Hematopoietic multipotent progenitor cell treated with erythropoietin and hydrocortisone succinate and interleukin-3 and kit ligand, for 15 days (in vitro differentiated cells): ENCODE data around the gene CCDC28B.

Experiments used
- DNase-seq: peaks from one replicate; pipeline ENCODE4 v3.0.0-alpha.2; 2015; ENCODE audit warnings: low spot score

CCDC28B gene

DNA sequence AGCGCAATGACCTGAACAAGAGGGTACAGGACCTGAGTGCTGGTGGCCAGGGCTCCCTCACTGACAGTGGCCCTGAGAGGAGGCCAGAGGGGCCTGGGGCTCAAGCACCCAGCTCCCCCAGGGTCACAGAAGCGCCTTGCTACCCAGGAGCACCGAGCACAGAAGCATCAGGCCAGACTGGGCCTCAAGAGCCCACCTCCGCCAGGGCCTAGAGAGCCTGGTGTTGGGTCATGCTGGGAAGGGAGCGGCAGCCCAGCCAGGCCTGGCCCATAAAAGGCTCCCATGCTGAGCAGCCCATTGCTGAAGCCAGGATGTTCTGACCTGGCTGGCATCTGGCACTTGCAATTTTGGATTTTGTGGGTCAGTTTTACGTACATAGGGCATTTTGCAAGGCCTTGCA lies 5.4 kb upstream of the CCDC28B start:
- no peak for DNase-seq

DNA sequence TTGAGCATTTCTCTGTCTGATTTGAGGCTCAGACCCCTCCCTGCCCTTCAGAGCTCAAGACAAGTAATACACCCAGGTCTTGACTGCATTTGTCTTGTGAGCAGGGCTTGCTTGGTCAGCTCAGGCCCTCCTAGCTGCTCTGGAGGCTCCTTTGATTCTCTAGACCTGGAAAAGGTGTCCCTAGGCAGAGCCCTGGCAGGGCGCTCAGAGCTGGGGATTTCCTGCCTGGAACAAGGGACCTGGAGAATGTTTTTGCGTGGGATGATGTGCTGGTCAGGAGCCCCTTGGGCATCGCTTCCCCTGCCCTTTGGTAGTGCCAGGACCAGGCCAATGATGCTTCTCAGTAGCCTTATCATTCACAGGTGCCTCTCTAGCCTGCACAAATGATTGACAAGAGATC lies 4.9 kb upstream of the CCDC28B start:
- DNase-seq = no peak

DNA sequence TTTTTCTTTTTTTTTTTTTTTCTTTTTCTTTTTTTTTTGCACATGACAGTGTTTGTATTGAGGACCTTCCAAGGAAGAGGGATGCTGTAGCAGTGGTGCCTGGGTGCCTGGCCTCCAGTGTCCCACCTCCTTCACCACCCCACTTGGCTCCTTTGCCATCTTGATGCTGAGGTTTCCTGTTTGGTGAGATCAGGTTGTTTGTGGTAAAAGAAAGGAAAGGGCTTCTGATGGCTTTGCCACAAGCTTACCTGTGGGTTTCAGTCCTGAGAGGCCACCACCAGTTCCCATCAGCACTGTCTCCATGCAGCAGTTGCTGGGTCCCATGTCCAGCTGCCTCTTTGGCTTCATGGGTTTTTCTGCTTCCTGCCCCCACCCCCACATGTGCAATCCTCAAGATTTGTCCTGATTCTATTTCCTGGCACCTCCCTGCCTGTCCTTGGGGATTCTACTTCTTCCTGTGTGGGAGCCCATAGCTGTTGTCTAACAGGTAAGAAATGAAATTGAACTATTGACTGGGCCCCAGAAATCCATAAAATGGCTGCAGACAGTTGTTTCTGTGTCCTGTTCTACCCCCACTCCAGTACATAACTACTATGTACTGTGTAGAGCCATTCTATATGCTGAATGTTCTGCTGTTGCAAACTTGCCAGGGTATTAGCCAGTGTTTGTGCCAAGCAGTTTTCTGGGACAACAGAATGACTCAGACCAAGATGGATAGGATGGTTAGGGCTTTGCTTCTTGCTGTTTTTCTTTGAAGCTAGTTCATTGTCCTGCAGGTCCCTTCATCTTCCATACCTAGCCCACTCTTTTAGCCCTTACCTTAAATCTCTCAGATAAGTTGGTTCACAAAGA lies 4.2 kb upstream of the CCDC28B start:
- DNase-seq = no peak

DNA sequence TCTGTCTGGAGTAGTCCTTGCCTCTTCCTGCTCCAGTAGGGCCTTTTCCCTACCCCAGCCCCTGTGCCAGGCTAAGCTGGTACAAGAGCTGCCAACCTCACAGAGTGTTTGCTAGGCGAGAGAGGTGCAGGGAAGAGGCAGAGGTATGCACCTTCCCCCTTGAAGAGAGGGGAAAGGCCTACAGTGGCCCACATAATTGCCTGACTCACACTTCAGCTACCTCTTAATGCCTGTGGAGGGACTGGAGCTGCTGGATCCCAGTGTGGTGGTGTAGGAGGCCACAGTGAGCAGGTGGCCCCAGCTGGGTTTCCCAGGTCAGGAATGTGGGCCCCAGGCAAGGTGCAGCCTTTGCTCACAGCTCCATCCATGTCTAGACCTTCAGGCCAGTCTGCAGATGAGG lies 3.3 kb upstream of the CCDC28B start:
- no peak for DNase-seq

DNA sequence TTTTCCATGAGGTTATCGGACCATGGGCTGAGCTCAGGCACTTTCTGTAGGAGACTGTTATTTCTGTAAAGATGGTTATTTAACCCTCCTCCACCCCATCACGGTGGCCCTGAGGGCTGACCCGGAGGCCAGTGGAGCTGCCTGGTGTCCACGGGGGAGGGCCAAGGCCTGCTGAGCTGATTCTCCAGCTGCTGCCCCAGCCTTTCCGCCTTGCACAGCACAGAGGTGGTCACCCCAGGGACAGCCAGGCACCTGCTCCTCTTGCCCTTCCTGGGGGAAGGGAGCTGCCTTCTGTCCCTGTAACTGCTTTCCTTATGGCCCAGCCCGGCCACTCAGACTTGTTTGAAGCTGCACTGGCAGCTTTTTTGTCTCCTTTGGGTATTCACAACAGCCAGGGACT lies 2.6 kb upstream of the CCDC28B start:
- no peak for DNase-seq

DNA sequence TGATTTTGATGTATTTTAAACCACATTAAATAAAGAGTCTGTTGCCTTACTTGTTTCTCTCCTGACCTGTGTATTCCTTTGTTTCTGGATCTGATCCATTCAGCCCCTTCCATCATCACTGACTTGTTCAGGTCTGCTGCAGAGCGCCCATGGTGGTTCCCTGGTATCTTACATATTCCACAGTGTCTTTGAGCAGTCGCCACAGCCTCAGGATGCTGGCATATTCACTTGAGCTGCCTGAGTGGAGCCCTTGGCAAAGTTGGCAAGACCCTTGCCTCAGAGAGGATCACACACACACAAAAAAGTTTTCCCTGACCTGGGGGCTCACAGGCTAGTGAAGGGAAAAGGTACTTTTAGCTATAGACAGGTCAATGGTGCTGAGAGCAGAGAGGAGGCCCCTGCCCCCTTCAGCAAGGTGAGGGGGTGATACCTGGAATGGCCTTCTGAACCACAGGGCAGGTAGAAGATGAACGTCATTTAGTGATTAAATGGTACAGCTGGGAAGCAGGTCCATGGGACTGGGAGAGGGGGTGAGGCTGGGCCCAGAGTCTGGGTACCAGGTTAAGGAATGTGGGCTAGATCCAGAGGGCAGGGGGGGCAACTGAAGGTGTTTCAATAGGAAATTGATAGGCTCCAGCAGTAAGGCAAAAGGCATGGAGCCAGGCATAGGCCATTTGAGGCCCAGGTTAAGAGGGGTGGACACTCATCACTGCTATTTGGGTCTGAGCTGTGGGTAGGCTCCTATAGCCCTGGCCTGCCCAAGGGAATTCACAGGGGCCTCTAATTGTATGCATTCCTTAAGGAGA lies 2.0 kb upstream of the CCDC28B start:
- no peak for DNase-seq

DNA sequence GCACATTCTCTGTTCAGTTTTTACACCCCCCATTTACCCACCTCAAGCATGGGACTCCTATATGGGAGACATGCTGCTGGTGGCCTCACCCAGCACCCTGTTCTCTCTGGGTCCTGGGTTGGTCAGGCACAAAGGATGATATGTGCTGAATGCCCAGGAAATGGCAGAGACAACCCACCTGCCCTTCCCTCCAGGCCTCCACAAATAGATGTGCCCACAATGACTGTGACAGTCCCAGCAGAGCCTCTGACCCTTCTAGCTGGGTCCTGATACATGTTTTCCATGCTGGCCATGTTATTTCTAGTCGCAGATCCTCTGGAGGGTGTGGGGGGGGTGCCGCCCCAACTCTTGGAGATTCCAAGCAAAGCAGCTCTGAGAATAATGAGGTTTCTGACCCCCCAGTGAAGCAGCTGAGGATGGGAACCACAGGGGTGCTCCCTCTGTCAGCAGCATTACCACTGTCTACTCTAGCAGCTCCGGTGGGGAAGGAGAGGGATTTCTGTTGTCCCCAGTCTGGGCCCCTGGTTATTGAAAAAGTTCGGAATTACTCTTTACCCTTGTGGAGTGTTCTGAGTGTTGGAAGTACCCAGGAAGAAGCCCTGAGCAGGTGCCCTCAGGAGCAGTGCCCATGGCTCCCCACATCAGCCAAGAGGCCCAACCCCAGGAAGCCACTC lies 1.2 kb upstream of the CCDC28B start:
- no peak for DNase-seq

DNA sequence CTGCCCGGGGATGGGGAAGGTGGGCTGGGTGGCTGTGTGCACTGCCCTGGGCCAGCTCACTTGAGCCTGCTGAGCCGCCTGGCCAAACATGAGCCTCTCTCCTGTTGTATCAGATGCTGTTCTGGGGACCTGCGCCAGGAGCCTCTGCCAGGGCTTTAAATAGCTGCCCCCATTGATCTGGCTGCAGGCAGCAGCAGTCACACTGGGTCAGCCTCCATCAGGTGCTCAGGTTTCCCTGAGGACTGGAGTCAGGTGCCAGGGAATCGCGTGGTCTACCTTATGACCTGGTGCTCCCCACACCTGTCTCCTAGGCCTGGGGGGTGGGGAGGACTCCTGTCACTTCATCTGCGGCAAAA lies 700 bp upstream of the CCDC28B start:
- DNase-seq = no peak

DNA sequence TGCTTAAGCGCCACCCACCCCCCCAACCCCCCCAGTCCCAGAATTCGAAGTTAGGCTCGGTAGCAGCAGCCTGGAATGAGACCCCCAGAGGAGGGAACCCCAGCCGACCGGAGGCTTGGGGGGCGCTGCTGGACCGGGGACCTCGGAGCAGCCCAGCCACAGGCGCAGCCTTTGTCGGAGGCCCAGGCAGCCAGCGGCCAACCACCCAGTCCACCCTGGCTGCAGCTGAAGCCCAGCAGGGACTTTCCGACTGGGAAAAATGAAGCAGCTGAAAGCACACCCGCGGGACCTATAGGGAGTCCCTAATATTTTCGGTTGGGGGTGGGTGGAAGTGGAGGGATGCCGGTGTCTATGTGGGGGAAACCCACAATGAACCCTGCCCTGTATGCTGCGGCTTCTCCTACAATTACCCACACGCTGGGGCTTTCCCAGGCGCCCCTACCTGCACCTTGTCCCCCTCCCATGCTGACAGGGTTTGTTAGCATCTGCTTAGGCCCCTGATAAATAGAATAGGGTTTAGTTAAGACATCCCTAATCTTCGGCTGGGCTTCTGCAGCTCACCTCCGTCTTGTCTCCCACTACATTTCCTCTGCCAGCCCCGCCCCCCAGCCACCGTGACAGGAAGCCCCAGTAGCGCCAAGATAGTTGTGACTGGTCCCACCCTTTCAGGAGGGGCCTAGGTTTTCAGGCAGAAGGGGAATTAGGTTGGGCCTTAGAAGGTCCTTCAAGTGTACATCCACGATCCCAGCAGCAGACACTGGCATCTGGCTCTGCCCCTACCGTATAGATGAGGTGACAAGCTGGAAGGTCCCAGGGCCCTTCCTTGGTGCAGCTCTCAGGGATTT lies 838 bp downstream of the CCDC28B start:
- peak; percentile 62 for DNase-seq

DNA sequence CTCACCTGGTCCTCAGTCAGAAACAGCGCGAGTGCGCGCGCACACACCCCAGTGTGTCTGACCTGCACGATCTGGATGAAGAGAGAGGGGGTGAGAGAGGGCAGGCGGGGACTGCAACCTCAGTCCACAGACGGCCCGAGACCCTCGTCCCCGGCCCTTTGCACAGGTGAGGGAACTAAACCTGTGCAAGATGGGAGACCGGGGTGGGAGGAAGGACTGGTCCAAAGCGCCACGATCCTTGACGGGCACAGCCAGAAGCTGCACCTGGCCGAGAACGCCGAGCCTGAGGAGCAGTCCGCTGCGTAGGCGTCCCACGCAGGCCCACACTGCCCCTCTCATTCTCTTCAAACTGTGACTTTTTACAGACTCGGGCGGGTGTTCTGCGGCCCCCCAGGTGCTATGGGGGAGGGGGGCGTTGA lies 4.6 kb downstream of the CCDC28B start:
- no peak for DNase-seq

DNA sequence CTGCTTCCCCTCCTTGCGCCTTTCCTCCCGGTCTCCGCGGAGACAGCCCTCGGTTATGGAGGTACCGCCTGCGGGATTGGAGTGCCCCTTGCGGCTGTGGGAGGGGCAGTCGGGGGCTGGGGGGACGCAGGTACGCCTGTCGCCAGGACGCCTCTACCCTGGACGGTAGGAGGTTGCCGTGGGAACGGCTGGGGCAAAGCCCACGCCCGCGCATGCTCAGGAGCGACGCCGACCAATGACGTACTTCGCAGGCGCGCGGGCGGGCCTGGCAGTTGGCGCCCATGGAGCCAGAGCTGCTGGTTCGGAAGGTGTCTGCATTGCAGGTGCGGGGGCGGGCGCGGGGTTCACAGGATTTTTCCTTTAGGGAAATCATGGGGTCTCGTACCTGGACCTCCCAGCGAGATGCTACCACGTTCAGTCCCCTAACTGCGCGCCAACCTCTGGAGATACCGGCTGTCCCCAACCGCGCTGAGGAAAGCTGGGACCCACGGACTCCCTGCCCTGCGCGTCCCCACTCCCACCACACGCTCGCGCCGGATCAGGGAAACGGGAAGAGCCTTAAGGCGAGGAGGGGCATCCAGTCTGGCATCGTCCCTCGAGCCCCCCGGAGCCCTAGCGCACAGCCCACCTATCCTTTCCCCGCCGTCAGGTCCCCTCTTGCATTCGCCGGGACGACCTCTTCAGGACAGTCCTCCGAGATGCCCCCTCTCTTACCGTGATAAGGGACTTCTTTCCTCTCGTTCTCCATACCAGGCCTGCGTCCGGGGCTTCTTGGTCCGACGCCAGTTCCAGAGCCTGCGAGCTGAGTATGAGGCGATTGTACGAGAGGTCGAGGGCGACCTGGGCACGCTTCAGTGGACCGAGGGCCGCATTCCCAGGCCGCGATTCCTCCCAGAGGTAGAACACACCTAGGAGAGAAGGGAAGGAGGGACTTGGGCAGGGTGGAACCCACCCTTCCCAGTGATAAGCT lies 5.3 kb downstream of the CCDC28B start, which contains the start of gene IQCC:
IQCC (plus strand) TSS at position 271 of the 970 bp plus-strand sequence; CDS start at position 282, 11 bp downstream.
- peak; percentile 86 for DNase-seq

DNA sequence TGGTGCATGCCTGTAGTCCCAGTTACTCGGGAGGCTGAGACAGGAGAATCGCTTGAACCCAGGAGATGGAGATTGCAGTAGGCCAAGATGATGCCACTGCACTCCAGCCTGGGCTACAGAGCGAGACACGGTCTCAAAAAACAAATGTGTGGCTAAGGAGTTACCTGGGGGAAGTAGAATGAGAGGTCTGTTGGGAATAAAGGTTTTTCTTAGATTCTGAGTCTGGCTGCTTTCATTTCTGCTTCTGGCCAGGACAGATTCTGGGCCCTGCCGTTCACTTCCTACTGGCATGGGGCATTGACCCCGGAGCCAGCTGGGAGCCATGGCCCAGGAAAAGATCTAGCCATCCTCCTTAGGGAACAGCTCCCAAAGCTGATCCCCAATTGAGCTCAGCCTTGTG lies 8.1 kb downstream of the CCDC28B start:
- DNase-seq = no peak

DNA sequence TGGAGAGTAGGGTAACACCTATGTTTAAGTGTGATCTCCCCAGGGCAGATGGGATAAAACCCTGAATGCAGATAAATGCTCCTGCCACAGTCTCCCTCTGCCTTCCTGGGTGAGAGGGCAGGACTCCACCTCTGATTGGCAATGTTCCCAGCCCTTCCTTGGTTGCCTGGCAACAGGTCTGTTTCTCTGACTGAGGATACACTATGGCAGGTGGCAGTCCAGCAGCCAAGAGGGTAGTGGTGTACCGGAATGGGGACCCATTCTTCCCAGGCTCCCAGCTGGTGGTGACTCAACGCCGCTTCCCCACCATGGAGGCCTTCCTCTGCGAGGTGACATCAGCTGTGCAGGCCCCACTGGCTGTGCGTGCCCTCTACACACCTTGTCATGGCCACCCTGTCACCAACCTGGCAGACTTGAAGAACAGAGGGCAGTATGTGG lies 8.5 kb downstream of the CCDC28B start, which contains the start of gene DCDC2B:
DCDC2B (plus strand) TSS at position 199 of the 438 bp plus-strand sequence; CDS start at position 204, 5 bp downstream.
- DNase-seq = peak; percentile 86

DNA sequence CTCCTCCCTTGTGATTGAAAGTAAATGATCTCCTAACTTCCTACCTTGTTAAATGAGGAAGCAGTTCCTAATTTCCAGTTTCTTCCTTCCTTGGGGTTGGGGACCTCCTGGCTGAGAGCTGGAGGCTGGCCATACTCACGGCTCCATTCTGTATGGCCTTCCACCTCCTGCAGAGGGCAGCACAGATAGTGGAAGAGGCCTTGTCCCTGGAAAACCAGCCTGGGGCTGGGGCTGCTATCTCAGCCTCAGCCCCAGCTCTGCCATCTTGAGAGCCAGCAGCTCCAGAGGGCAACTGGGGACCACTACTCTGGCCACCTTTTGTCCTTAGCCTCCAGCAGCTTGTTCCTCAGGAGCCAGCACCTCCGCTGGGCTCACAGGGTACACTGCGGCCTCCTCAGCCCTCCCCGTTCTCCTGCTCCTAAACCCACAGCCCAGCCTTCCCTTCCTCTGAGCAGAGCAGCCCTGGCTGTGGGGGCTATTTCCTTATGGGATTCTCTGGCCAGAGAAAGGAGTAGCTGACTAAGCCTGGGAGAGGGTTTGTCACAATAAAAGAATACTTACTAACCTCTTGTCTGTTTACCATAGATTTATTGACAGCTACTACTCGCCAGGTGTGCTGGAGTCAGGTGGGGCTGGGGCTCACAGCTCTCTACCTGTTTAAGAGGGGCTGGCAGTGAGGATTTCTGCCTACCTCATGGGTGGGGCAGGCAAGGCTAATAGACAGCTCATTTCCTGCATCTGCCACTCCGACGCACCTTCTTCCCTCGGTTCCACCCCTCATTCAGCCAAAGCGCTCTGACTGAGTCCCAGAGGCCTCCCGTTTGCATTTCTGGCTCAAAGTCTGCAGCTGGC lies 15.5 kb downstream of the CCDC28B start:
- peak; percentile 64 for DNase-seq

DNA sequence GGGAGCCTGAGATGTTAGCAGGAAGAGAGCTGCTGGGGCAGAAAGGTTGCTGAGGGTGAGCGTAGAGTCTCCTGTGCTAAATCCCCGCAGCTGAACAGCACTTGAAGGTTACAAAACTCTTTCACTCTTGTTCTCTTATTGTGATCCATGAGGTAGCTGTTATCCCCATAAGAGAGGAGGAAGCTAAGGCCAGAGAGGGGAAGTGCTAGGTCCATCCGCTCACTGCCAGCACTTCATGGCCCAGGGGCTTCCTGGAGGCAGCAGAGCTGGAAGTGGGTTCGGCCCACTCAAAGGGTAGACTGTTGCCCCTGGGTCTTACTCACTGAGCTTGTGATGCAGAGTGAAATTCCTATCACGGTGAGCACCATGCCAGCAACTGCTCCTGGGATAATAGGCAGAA lies 16.2 kb downstream of the CCDC28B start:
- no peak for DNase-seq

DNA sequence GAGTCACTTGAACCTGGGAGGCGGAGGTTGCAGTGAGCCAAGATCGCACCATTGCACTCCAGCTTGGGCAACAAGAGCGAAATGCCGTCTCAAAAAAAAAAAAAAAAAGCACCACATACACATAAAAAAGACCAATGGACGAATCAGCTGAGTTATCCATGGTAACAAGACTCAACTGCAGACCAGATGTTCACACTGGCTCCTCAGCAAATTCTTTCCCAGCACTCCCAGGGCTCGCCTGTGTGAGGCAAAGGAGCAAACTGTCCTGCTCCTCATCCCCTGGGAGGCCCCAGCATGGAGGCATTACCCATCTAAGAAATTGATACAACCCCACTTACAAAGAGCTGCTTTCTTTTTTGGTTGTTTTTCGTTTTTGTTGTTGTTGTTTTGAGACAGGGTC lies 18.6 kb downstream of the CCDC28B start:
- no peak for DNase-seq

DNA sequence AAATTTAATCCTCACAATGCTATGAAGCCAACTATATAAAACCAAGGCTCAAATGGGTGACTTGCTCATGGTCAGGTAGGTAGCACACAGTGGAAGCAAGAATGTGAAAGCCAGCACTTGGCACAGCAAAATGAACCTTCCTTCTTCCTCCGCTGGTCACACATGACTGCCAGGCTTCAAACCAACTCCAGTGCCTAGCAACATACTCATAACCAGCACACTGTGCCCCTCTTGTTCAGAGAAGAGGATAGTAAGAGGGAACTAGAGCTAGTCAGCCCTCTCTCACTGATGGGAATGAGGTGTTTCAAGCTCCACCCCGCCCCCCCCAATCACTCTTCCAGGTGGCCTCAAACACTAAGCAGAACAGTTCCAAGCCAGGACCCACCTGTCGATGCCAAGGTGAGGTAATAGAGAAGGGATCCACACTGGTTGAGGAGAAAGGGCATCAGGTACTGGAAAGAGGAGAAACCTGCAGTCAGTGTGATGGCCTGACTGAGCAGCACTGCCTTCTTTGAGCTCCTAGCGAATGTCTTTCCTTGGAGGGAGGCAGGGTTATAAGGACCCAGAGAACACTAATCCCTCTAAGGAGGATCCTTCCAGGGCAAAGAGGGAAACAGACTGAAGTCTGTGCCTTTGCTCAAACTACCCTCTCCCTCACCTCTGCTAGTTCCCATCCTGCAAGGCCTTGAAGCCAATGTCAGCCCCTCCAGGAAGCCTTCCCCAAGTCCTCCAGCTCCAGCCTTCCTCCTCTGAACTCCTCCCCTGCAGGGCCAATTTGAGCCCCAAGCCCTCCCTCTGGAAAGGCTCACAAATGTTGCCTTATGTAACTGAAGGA lies 20.6 kb downstream of the CCDC28B start:
- no peak for DNase-seq

DNA sequence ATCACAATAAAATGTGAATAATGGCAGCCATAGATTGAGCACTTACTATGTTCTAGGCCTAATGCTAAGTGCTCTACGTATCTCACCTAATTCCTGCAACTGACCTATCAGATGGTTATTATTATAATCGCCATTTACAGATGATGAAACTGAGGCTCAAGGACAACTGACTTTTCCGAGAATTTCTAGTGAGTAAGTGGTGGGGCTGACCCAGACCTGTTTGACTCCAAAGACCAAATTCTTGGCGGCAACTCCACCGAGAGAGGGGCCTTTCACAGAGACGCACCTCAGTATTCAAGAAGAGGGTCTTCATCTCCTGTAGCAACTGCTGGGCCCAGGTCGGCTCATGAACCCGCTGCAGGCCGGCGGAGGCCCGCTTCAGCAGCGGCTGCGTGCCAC lies 21.2 kb downstream of the CCDC28B start:
- DNase-seq = no peak
